GM19238 (cell line): ENCODE measurements around the gene BAIAP2L2.
A peak's percentile ranks its signal among the peaks of the same experiment; 100 is the strongest.
"Not testable (repeated sequence)": the region's sequence is repeated elsewhere in the genome, so short reads cannot be mapped to it uniquely, and the experiment has no call there.

Experiments used
- DNase-seq: peaks from one replicate; pipeline ENCODE4 v3.0.0; 2011; ENCODE audit warnings: low spot score; ENCODE audit not compliant: insufficient read length

BAIAP2L2 gene

GRCh38 chr22:38127869-38128268 is 17.4 kb upstream of the BAIAP2L2 start:
- no peak for DNase-seq

- DNase-seq: no peak
Measured at GRCh38 chr22:38126928-38127668, 16.6 kb upstream of the BAIAP2L2 start.

- DNase-seq: no peak
Measured at GRCh38 chr22:38125751-38126201, 15.3 kb upstream of the BAIAP2L2 start.

GRCh38 chr22:38125038-38125610 is 14.6 kb upstream of the BAIAP2L2 start:
- DNase-seq: no peak

GRCh38 chr22:38124236-38124974 is 13.9 kb upstream of the BAIAP2L2 start:
- DNase-seq: no peak

GRCh38 chr22:38122616-38123015 is 12.1 kb upstream of the BAIAP2L2 start:
- no peak for DNase-seq

GRCh38 chr22:38120359-38121110 is 10.1 kb upstream of the BAIAP2L2 start:
- DNase-seq: no peak

GRCh38 chr22:38118747-38119146 is 8.3 kb upstream of the BAIAP2L2 start:
- not testable (repeated sequence) for DNase-seq

- DNase-seq: no peak
Measured at GRCh38 chr22:38118182-38118581, 7.7 kb upstream of the BAIAP2L2 start.

- DNase-seq: not testable (repeated sequence)
Measured at GRCh38 chr22:38117556-38117955, 7.1 kb upstream of the BAIAP2L2 start.

- DNase-seq: no peak
Measured at GRCh38 chr22:38115423-38116205, 5.1 kb upstream of the BAIAP2L2 start.

GRCh38 chr22:38114484-38115398 is 4.3 kb upstream of the BAIAP2L2 start:
- DNase-seq: peak; percentile 90

- DNase-seq: no peak
Measured at GRCh38 chr22:38112381-38112780, 1.9 kb upstream of the BAIAP2L2 start.

GRCh38 chr22:38111925-38112355 is 1.5 kb upstream of the BAIAP2L2 start:
- no peak for DNase-seq

- no peak for DNase-seq
Measured at GRCh38 chr22:38110863-38111852, 674 bp upstream of the BAIAP2L2 start.

GRCh38 chr22:38109371-38110001 is 998 bp downstream of the BAIAP2L2 start:
- no peak for DNase-seq

- DNase-seq: no peak
Measured at GRCh38 chr22:38108561-38109319, 1.7 kb downstream of the BAIAP2L2 start.
